ENCODE data around the gene MZT2A.
"Not testable (repeated sequence)": the region's sequence is repeated elsewhere in the genome, so short reads cannot be mapped to it uniquely, and the experiment has no call there.

DNA sequence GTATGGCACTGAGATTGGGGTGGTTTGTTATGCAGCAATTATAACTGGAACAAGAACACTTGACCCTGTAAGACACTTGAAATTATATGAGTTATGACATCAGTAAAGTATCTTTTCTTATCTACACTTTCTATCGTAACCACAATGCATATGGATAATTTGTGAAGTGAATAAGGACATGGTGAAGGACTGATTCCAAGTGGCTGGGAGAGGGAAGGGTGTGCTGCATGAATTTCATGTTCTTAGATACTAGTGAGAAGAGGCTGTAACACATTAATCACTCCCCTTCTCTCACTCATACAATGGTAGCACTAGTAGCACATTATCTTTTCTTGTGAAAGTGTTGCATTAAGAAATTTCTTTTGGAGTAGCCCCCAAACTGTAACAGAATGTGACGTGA is 37.3 kb downstream of the MZT2A start:
- TF ChIP-seq, protein P1, sequence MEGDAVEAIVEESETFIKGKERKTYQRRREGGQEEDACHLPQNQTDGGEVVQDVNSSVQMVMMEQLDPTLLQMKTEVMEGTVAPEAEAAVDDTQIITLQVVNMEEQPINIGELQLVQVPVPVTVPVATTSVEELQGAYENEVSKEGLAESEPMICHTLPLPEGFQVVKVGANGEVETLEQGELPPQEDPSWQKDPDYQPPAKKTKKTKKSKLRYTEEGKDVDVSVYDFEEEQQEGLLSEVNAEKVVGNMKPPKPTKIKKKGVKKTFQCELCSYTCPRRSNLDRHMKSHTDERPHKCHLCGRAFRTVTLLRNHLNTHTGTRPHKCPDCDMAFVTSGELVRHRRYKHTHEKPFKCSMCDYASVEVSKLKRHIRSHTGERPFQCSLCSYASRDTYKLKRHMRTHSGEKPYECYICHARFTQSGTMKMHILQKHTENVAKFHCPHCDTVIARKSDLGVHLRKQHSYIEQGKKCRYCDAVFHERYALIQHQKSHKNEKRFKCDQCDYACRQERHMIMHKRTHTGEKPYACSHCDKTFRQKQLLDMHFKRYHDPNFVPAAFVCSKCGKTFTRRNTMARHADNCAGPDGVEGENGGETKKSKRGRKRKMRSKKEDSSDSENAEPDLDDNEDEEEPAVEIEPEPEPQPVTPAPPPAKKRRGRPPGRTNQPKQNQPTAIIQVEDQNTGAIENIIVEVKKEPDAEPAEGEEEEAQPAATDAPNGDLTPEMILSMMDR (IDR thresholded peaks at IDR 0.05 in 4 of 5, conservative IDR thresholded peaks at IDR 0.05 in 1 of 5), result not testable (repeated sequence)
- TF ChIP-seq POLR2A (IDR thresholded peaks at IDR 0.05), result not testable (repeated sequence)
